HG03097 (cell line): ENCODE results near the gene ZNF750.
"Not testable (repeated sequence)": the region's sequence is repeated elsewhere in the genome, so short reads cannot be mapped to it uniquely, and the experiment has no call there.

Experiments
- ATAC-seq: cut with Tn5 transposase; IDR thresholded peaks from one replicate; pipeline ENCODE4 v1.9.1; 2021; ENCODE audit not compliant: unreplicated experiment, low FRiP score

ZNF750 gene

GRCh38 chr17:82799591-82799990, 40.2 kb downstream of the ZNF750 start:
- ATAC-seq = no peak

DNA sequence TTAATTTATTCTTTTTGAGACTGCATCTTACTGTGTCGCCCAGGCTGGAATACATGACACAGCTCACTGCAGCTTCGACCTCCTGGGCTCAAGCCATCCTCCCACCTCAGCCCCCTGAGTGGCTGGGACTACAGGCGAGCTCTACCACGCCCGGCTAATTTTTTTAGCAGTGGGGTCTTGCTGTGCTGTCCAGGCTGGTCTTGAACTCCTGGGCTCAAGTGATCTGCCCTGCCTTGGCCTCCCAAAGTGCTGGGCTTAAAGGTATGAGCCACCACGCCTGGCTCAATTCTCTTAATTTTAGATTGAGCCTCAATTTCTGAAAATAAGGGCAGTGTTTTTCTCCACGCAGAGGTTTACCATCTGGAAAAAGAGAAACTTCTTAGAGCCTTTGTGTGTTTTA, 41.1 kb downstream of the ZNF750 start:
- ATAC-seq = no peak

- ATAC-seq = no peak
These were observed 42.8 kb downstream of the ZNF750 start for GRCh38 chr17:82797061-82797460.

GRCh38 chr17:82795615-82796014, 44.2 kb downstream of the ZNF750 start:
- no peak for ATAC-seq

- no peak for ATAC-seq
These were observed 44.9 kb downstream of the ZNF750 start for GRCh38 chr17:82794781-82795482.

DNA sequence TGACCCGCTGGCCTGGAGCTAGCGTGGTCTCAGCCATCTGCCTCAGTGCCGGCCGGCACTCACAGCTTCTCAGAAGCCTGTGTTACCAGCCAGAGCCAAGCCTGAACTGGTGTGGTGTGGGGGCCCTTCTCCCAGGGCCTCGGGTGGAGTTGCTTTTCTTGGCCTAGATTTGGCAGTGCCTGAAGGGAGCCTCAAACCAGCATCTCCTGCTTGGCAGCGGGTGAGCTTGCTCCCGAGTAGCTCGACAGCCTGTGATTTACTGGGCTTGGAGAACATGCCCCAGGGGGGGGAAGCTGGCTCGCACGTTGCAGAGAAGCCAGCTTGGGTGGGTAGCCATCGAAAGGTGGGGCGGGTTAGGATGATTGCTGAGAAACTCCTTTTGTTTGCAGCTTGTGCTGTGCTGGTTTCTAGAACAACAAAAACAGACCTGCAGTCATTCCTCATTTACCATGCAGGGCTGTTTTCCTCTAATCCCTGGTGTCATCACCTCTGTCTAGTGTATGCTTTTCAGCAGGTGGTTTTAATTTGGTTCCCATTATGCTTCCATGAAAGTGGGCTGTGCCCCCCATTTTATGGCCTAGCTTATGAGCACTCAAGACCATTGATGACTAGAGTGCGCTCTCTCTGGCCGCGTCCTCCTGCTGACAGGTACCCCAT, 45.7 kb downstream of the ZNF750 start:
- ATAC-seq = no peak

DNA sequence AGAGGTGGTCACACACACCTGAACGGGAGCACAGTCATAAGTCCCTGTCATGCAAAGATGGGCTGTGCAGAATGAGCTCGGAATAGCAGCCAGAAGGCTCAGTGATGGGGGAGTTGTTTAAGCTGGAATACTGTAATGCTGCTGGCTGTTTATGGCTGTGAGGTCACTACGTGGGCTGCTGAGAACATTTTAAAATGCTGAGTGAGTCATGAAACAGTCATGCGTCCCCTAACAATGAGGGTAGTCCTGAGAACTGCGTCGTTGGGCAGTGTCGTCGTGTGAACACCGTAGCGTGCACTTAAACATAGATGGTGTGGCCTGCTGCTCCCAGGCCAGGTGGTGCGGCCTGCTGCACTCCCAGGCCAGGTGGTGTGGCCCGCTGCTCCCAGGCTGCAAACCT, 48.3 kb downstream of the ZNF750 start:
- no peak for ATAC-seq

DNA sequence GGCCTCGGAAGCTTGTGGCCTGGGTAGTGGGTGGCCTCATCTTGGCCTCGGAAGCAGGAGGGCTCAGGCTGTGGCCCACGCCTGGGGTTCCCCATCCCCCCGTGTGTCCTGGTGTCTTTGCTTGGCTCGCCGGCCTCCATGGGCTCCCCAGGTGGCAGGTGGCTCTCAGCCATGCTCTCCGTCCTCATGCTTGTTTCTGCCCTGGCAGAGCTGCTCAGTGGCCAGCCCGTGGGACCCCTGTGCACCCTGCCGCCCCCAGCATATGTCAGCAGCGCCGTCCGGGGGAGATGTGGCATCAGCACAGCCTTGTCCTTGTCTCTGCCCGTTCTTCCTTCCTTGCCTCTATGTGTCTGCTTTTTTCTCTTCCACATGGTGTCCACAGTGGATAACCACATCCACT, 49.4 kb downstream of the ZNF750 start:
- no peak for ATAC-seq

GRCh38 chr17:82789806-82790205, 50.0 kb downstream of the ZNF750 start:
- ATAC-seq = no peak

GRCh38 chr17:82789051-82789592, 50.7 kb downstream of the ZNF750 start:
- no peak for ATAC-seq

DNA sequence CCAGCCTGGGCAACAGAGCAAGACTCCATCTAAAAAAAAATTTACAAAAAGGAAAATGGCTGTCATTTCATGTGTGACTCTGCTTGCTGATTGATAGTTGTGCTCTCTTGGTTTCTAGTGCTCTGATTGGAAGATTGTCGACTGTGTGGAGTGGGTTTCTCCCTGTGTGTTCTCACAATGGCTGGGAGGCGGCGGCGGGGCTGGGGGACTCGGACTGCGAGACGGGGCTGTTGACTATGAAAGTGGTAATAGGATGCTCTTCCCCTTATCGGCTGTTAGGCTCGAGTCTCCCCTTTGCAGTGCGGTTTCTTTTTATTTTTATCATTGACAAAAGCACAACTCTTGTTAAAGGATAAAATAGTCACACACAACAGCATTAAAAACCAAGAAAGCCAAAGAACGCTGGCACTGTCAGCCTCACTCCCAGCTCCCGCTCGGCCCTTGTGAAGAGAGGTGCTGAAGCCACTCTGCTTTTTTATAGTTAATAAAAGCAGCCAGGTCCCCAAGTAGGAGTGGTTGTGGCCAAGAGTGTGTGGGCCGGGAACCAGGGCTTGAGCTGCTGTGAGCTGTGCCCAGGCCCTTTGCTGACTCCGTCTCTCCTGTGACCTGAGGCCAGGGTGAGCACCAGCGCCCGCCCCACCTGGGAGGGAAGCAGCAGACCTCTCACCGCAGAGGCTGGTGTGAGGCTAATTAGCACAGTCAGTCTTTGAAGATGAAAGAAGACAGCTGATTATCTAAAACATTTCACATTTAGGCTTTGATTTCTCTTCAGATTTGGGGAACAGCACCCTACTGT, 51.4 kb downstream of the ZNF750 start:
- no peak for ATAC-seq

GRCh38 chr17:82787081-82787848, 52.6 kb downstream of the ZNF750 start:
- ATAC-seq = no peak

DNA sequence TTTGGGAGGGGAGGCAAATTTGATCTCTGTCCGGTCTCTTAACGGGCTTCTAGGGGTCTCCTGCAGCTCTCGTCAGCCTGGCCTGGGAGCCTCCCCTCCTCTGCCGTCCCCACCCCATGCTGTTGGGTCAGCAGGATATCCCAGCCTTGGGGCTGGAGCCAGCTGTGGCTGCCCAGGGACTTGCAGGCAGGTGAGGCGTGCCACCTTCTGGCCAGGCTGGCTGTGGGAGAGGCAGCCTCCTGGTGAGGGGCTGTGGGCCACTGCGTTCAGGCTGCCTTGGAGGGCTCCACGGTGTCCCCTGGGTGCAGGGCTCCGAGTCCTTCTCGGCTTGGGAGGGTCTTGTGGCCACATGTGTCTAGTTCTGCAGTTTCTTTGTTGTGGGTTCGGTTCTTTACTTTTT, 53.4 kb downstream of the ZNF750 start:
- ATAC-seq = no peak

DNA sequence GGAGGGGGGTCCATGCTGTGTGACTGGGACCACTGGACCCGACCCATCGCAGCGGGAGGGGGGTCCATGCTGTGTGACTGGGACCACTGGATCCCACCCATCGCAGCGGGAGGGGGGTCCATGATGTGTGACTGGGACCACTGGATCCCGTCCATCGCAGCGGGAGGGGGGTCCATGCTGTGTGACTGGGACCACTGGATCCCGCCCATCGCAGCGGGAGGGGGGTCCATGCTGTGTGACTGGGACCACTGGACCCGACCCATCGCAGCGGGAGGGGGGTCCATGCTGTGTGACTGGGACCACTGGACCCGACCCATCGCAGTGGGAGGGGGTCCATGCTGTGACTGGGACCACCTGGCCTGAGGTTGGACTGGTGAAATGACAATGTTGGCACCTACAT, 54.2 kb downstream of the ZNF750 start:
- ATAC-seq = not testable (repeated sequence)

- no peak for ATAC-seq
These were observed 56.3 kb downstream of the ZNF750 start for GRCh38 chr17:82783498-82783897.

GRCh38 chr17:82782657-82783207, 57.1 kb downstream of the ZNF750 start:
- ATAC-seq = no peak

GRCh38 chr17:82781894-82782274, 57.9 kb downstream of the ZNF750 start:
- ATAC-seq = no peak

GRCh38 chr17:82780971-82781893, 58.6 kb downstream of the ZNF750 start:
- ATAC-seq = no peak

DNA sequence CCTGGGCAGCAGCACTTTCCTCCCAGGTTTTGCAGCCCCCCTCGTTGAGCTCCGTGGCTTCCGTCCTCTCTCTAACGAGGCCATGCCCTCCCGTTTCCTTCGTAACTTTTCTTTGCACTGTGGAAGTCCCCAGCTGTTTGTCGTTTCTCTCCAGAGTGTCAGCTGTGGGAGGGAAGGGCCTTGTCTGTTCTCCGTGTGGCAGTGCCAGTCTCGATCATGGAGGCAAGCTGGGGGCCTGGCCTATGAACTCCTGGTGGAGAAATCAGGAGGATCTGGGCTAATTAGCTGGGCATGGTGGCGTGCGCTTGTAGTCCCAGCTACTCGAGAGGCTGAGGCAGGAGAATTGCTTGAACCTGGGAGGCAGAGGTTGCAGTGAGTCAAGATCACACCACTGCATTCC, 59.6 kb downstream of the ZNF750 start:
- ATAC-seq = no peak
